Mesenchymal stem cell (in vitro differentiated cells and primary cell): ENCODE results near the gene IKZF1.

Experiments
- DNase-seq: peaks from one replicate; pipeline ENCODE4 v3.0.0-alpha.2; 2013
- H2AFZ ChIP-seq: one replicate; pipeline ENCODE4 v1.6.1; 2013; ENCODE audit warnings: low read depth, mild to moderate bottlenecking, control low read depth, inconsistent platforms, low read length, moderate library complexity
- H2AK5ac ChIP-seq: 2 replicates; pipeline ENCODE4 v1.6.1; 2013; ENCODE audit warnings: low read length, moderate library complexity, mild to moderate bottlenecking, inconsistent platforms; ENCODE audit not compliant: severe bottlenecking
- H2BK120ac ChIP-seq: one replicate; pipeline ENCODE4 v1.6.1; 2013; ENCODE audit warnings: low read depth, mild to moderate bottlenecking, inconsistent platforms, low read length, moderate library complexity
- H2BK12ac ChIP-seq, 2 experiments: one replicate each; pipeline ENCODE4 v1.6.1; 2013; ENCODE audit warnings: inconsistent platforms in 2 of 2, low read length in 2 of 2, mild to moderate bottlenecking in 2 of 2, moderate library complexity in 2 of 2, control low read depth in 1 of 2
- H2BK15ac ChIP-seq: one replicate; pipeline ENCODE4 v1.6.1; 2013; ENCODE audit warnings: mild to moderate bottlenecking, low read depth, inconsistent platforms; ENCODE audit not compliant: poor library complexity, severe bottlenecking
- H2BK5ac ChIP-seq: 2 replicates; pipeline ENCODE4 v1.6.1; 2013; ENCODE audit warnings: low read depth, mild to moderate bottlenecking, low read length, control low read depth, inconsistent platforms; ENCODE audit not compliant: poor library complexity, severe bottlenecking
- H3K14ac ChIP-seq, 2 experiments: one replicate each; pipeline ENCODE4 v1.6.1; 2013; ENCODE audit warnings: inconsistent platforms in 2 of 2, low read length in 2 of 2, control low read depth in 1 of 2, mild to moderate bottlenecking in 1 of 2, moderate library complexity in 1 of 2
- H3K18ac ChIP-seq, 2 experiments: one replicate each; pipeline ENCODE4 v1.6.1; 2013; ENCODE audit warnings: inconsistent platforms in 2 of 2, low read length in 2 of 2, control low read depth in 1 of 2, low read depth in 1 of 2, mild to moderate bottlenecking in 1 of 2
- H3K23ac ChIP-seq, 2 experiments: one replicate each; pipeline ENCODE4 v1.6.1; 2013; ENCODE audit warnings: inconsistent platforms in 2 of 2, low read length in 2 of 2, mild to moderate bottlenecking in 2 of 2, moderate library complexity in 2 of 2, control low read depth in 1 of 2
- H3K27ac ChIP-seq: 2 replicates; pipeline ENCODE4 v1.5.1; 2013; ENCODE audit warnings: mild to moderate bottlenecking, moderate library complexity, low read length, control low read depth, inconsistent platforms; ENCODE audit not compliant: poor library complexity, severe bottlenecking
- H3K27me3 ChIP-seq, 2 experiments: 2 replicates each; pipeline versions ENCODE4 v1.6.1 to v1.7.0; 2013; ENCODE audit warnings: low read length in 2 of 2, mild to moderate bottlenecking in 2 of 2, moderate library complexity in 2 of 2, control low read depth in 1 of 2, inconsistent platforms in 1 of 2; ENCODE audit not compliant: control insufficient read depth in 1 of 2, insufficient read depth in 1 of 2
- H3K36me3 ChIP-seq, 2 experiments: 2 replicates each; pipeline versions ENCODE4 v1.6.1 to v1.7.0; 2013; ENCODE audit warnings: low read length in 2 of 2, control low read depth in 1 of 2, inconsistent platforms in 1 of 2, low read depth in 1 of 2, mild to moderate bottlenecking in 1 of 2; ENCODE audit not compliant: insufficient read depth in 2 of 2, control insufficient read depth in 1 of 2
- H3K4ac ChIP-seq, 2 experiments: one replicate each; pipeline ENCODE4 v1.6.1; 2013; ENCODE audit warnings: inconsistent platforms in 2 of 2, low read length in 2 of 2, mild to moderate bottlenecking in 2 of 2, moderate library complexity in 2 of 2, control low read depth in 1 of 2, low read depth in 1 of 2
- H3K4me1 ChIP-seq: 2 replicates; pipeline ENCODE4 v1.6.1; 2013; ENCODE audit warnings: low read depth, low read length, control low read depth; ENCODE audit not compliant: control insufficient read depth, insufficient read depth
- H3K4me2 ChIP-seq: 2 replicates; pipeline ENCODE4 v1.6.1; 2013; ENCODE audit warnings: low read length, mild to moderate bottlenecking, inconsistent platforms; ENCODE audit not compliant: poor library complexity, severe bottlenecking
- H3K4me3 ChIP-seq, 2 experiments: 2 replicates each; pipeline versions ENCODE4 v1.5.1 to v1.7.0; 2013; ENCODE audit warnings: low read length in 2 of 2, mild to moderate bottlenecking in 2 of 2, control low read depth in 1 of 2, low read depth in 1 of 2; ENCODE audit not compliant: insufficient read depth in 1 of 2
- H3K79me1 ChIP-seq: replicated peaks from 2 replicates; pipeline ENCODE4 v1.6.1; 2013; ENCODE audit warnings: mild to moderate bottlenecking, control low read depth, low read length, inconsistent platforms; ENCODE audit not compliant: poor library complexity, severe bottlenecking
- H3K9ac ChIP-seq: 2 replicates; pipeline ENCODE4 v1.7.0; 2013; ENCODE audit warnings: mild to moderate bottlenecking, low read length, moderate library complexity
- H3K9me3 ChIP-seq: 2 replicates; pipeline ENCODE4 v1.7.0; 2013; ENCODE audit warnings: mild to moderate bottlenecking, low read length; ENCODE audit not compliant: control insufficient read depth
- H4K8ac ChIP-seq: one replicate; pipeline ENCODE4 v1.6.1; 2013; ENCODE audit warnings: inconsistent platforms, mild to moderate bottlenecking, low read length, moderate library complexity
- H4K91ac ChIP-seq: one replicate; pipeline ENCODE4 v1.6.1; 2013; ENCODE audit warnings: mild to moderate bottlenecking, low read length, inconsistent platforms
- WGBS: methylation state at CpG from one replicate; pipeline ENCODE4 v1.1.7; 2013; ENCODE audit warnings: mixed read lengths; 5-methylcytosine and 5-hydroxymethylcytosine counted together

The IKZF1 gene

DNA sequence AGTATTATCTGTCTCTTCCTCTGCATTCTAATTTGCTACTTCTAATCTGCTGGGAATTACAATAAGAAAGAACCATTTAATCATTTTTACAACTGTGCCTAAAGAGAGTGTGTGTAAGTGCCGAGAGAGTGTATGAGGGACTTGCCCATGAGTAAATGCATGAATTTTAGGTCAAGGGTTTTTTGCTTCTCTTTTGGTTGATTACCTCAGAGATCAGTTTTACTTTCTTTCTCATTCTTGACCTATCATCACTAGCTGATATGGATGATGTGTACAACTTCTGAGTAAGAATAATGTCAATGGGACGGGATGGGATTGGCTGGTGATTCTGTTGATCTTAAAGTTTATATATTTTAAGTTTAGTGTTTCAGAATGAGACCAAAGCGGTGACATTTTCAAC is 47.8 kb downstream of the IKZF1 start:
- no peak overlapping the region for H2BK120ac ChIP-seq
- no peak overlapping the region for H2AFZ ChIP-seq
- no peak overlapping the region for H2BK5ac ChIP-seq
- DNase-seq = no peak
- no peak overlapping the region for H2BK12ac ChIP-seq
- H2AK5ac ChIP-seq = no peak overlapping the region
- H2BK15ac ChIP-seq = no peak overlapping the region
- H3K18ac ChIP-seq = no peak overlapping the region
- no peaks in the 10 kb centered on the region for H3K79me1 ChIP-seq
- no peaks in the 10 kb centered on the region for H3K36me3 ChIP-seq
- H3K23ac ChIP-seq = no peak overlapping the region
- no peak overlapping the region for H3K9ac ChIP-seq
- H3K27ac ChIP-seq = no peak overlapping the region
- H3K9me3 ChIP-seq = no peaks in the 10 kb centered on the region
- WGBS = 79% methylated on average over 1 of the region's 3 CpGs
- no peak overlapping the region for H3K4ac ChIP-seq
- no peaks in the 10 kb centered on the region for H3K4me1 ChIP-seq
- H3K4me2 ChIP-seq = no peak overlapping the region
- H3K4me3 ChIP-seq = no peak overlapping the region
- no peak overlapping the region for H4K91ac ChIP-seq
- H4K8ac ChIP-seq = no peak overlapping the region
- peaks cover 11 to 40% of the 10 kb centered on the region in 2 experiments for H3K27me3 ChIP-seq
- H3K14ac ChIP-seq = no peak overlapping the region

- Histone ChIP-seq H3K27ac (no peak overlapping the region), H3K36me3 (no peaks in the 10 kb centered on the region), H3K14ac (no peak overlapping the region), H4K8ac (no peak overlapping the region), H4K91ac (no peak overlapping the region), H3K4me2 (no peak overlapping the region), H2BK15ac (no peak overlapping the region), H3K18ac (no peak overlapping the region), H3K79me1 (no peaks in the 10 kb centered on the region), H2AFZ (no peak overlapping the region), H3K9ac (no peak overlapping the region), H2BK120ac (no peak overlapping the region), H3K23ac (no peak overlapping the region), H2AK5ac (no peak overlapping the region), H3K4ac (no peak overlapping the region), H3K27me3 (peaks cover 11 to 39% of the 10 kb centered on the region in 2 experiments), H3K9me3 (no peaks in the 10 kb centered on the region), H2BK5ac (no peak overlapping the region), H3K4me1 (no peaks in the 10 kb centered on the region), H2BK12ac (no peak overlapping the region), H3K4me3 (no peak overlapping the region)
- 89% methylated on average over 1 of the region's 1 CpG for WGBS
- DNase-seq = no peak
Measured at GRCh38 chr7:50352751-50353150, 48.2 kb downstream of the IKZF1 start.

DNA sequence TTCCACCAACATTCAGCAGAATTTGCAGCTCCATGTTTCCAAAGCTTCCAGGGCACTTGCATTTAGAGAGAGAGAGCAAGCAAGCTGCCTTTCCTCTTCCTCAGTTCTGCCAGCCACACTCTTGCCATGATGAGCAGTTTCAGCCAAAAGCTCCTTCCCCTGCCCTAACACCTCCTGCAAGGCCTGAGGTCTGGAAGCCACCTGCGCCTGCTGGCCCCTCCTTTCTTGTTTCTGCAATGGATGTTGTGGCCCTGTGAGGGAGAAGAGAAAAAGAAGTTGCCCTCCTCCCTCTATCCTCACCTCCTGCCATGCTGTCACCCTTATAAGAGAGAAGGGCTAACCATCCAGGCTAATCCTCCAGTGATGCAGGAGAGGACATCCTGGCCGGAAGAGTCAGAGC is 48.7 kb downstream of the IKZF1 start:
- Histone ChIP-seq H3K18ac (no peak overlapping the region), H2BK120ac (no peak overlapping the region), H3K9me3 (no peaks in the 10 kb centered on the region), H3K4ac (no peak overlapping the region), H3K36me3 (no peaks in the 10 kb centered on the region), H3K4me1 (no peaks in the 10 kb centered on the region), H3K4me3 (no peak overlapping the region), H3K27me3 (peaks cover 12 to 40% of the 10 kb centered on the region in 2 experiments), H3K9ac (no peak overlapping the region), H3K14ac (no peak overlapping the region), H3K23ac (no peak overlapping the region), H4K91ac (no peak overlapping the region), H2BK12ac (no peak overlapping the region), H3K27ac (no peak overlapping the region), H2AK5ac (no peak overlapping the region), H4K8ac (no peak overlapping the region), H3K79me1 (no peaks in the 10 kb centered on the region), H2AFZ (no peak overlapping the region), H2BK15ac (no peak overlapping the region), H3K4me2 (no peak overlapping the region), H2BK5ac (no peak overlapping the region)
- over 99% methylated on average over 2 of the region's 2 CpGs for WGBS
- DNase-seq = no peak

- no peak overlapping the region for H3K4ac ChIP-seq
- no peak overlapping the region for H3K18ac ChIP-seq
- peaks cover 15 to 40% of the 10 kb centered on the region in 2 experiments for H3K27me3 ChIP-seq
- H4K8ac ChIP-seq = no peak overlapping the region
- H3K27ac ChIP-seq = no peak overlapping the region
- DNase-seq = no peak
- H3K9me3 ChIP-seq = no peaks in the 10 kb centered on the region
- no peak overlapping the region for H3K23ac ChIP-seq
- no peak overlapping the region for H4K91ac ChIP-seq
- H3K4me2 ChIP-seq = no peak overlapping the region
- no peak overlapping the region for H2AFZ ChIP-seq
- no peaks in the 10 kb centered on the region for H3K36me3 ChIP-seq
- H3K4me1 ChIP-seq = no peaks in the 10 kb centered on the region
- no peak overlapping the region for H3K9ac ChIP-seq
- H3K79me1 ChIP-seq = no peaks in the 10 kb centered on the region
- no peak overlapping the region for H3K4me3 ChIP-seq
- WGBS = 79% methylated on average over 8 of the region's 9 CpGs
- no peak overlapping the region for H3K14ac ChIP-seq
- H2BK15ac ChIP-seq = no peak overlapping the region
- no peak overlapping the region for H2BK5ac ChIP-seq
- H2BK12ac ChIP-seq = no peak overlapping the region
- no peak overlapping the region for H2BK120ac ChIP-seq
- H2AK5ac ChIP-seq = no peak overlapping the region
Measured at GRCh38 chr7:50353894-50354595, 49.5 kb downstream of the IKZF1 start.
